Gastrocnemius medialis (tissue), 4 donors: ENCODE measurements around the gene PHKA2.

ENCODE experiments used
- POLR2A ChIP-seq, 2 donors: fragments of 450-650 bp; IDR thresholded peaks; one replicate each; pipeline ENCODE4 v1.6.1; 2017; ENCODE audit warnings: antibody characterized with exemption in 2 of 2, mild to moderate bottlenecking in 2 of 2, moderate library complexity in 2 of 2
- TF ChIP-seq, protein P1 (sequence below), 5 experiments: fragments of 450-650 bp in 3 of 5; fragments of 200-600 bp in 2 of 5; sonication (generic) in 2 of 5; IDR thresholded peaks in 4 of 5; conservative IDR thresholded peaks in 1 of 5; 1 replicate in 4 of 5; 2 replicates in 1 of 5; pipeline ENCODE4 v1.5.1; 2016 to 2019; ENCODE audit warnings: antibody characterized with exemption in 5 of 5, mild to moderate bottlenecking in 3 of 5, moderate library complexity in 3 of 5

DNA sequence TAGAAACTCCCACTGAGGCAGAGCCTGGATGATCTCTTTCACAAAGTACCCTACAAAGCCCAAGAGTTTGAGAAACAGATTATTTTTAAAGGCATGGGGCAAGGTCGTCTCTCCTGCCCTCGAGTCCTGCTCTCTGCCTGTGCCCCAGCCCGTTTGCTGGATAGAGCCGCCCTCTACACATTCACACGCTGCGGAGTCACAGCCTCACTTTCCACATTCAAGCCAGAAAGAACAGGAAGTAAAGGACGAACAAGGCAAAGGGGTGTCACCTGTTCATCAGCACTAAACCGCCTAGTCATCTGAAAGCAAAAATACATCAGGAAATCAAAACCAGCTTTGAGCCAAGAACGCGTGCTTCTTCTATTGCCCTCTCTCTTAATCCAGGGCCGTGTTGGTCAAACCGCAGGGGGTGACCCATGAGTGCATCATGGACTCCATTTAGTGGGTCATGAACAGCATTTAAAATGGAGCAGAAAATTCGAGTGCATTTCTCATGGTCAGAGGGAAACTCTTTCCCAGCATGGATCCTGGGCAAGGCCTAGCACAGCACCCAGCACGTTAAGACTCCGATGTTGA lies 83.4 kb downstream of the PHKA2 start:
- TF ChIP-seq, protein P1, sequence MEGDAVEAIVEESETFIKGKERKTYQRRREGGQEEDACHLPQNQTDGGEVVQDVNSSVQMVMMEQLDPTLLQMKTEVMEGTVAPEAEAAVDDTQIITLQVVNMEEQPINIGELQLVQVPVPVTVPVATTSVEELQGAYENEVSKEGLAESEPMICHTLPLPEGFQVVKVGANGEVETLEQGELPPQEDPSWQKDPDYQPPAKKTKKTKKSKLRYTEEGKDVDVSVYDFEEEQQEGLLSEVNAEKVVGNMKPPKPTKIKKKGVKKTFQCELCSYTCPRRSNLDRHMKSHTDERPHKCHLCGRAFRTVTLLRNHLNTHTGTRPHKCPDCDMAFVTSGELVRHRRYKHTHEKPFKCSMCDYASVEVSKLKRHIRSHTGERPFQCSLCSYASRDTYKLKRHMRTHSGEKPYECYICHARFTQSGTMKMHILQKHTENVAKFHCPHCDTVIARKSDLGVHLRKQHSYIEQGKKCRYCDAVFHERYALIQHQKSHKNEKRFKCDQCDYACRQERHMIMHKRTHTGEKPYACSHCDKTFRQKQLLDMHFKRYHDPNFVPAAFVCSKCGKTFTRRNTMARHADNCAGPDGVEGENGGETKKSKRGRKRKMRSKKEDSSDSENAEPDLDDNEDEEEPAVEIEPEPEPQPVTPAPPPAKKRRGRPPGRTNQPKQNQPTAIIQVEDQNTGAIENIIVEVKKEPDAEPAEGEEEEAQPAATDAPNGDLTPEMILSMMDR (IDR thresholded peaks at IDR 0.05 in 4 of 5, conservative IDR thresholded peaks at IDR 0.05 in 1 of 5), result no peak
- no peak for TF ChIP-seq POLR2A (IDR thresholded peaks at IDR 0.05)
